Measurements from ENCODE around the gene COPZ2. TPM values are rescaled to one million over a fixed set of nuclear protein-coding genes. Genes with fewer than 3 reads are reported as not detected.
"Not testable (repeated sequence)": the region's sequence is repeated elsewhere in the genome, so short reads cannot be mapped to it uniquely, and the experiment has no call there.

COPZ2 gene
- polyA plus RNA-seq, 4 donors = 16.7 to 78.4 (median 21.5) TPM

- no peak for DNase-seq (ENCODE audit: low read depth in 4 of 4, low spot score in 3 of 4)
These were observed 46.5 kb downstream of the COPZ2 start for GRCh38 chr17:47990962-47991731.

GRCh38 chr17:47989700-47990099 is 47.9 kb downstream of the COPZ2 start:
- no peak for DNase-seq (ENCODE audit: low read depth in 4 of 4, low spot score in 3 of 4)

- DNase-seq (ENCODE audit: low read depth in 4 of 4, low spot score in 3 of 4) = no peak
These were observed 48.4 kb downstream of the COPZ2 start for GRCh38 chr17:47989159-47989558.

GRCh38 chr17:47988445-47988844 is 49.2 kb downstream of the COPZ2 start:
- DNase-seq (ENCODE audit: low read depth in 4 of 4, low spot score in 3 of 4) = not testable (repeated sequence)

- no peak for DNase-seq (ENCODE audit: low read depth in 4 of 4, low spot score in 3 of 4)
These were observed 50.3 kb downstream of the COPZ2 start for GRCh38 chr17:47987240-47987835.

GRCh38 chr17:47986520-47986919 is 51.1 kb downstream of the COPZ2 start:
- no peak for DNase-seq (ENCODE audit: low read depth in 4 of 4, low spot score in 3 of 4)

GRCh38 chr17:47983492-47984223 is 53.9 kb downstream of the COPZ2 start:
- no peak for DNase-seq (ENCODE audit: low read depth in 4 of 4, low spot score in 3 of 4)

GRCh38 chr17:47982645-47983390 is 54.8 kb downstream of the COPZ2 start:
- no peak for DNase-seq (ENCODE audit: low read depth in 4 of 4, low spot score in 3 of 4)

GRCh38 chr17:47982091-47982617 is 55.4 kb downstream of the COPZ2 start:
- DNase-seq (ENCODE audit: low read depth in 4 of 4, low spot score in 3 of 4) = no peak

- no peak for DNase-seq (ENCODE audit: low read depth in 4 of 4, low spot score in 3 of 4)
These were observed 56.1 kb downstream of the COPZ2 start for GRCh38 chr17:47981462-47981861.

- no peak for DNase-seq (ENCODE audit: low read depth in 4 of 4, low spot score in 3 of 4)
These were observed 57.1 kb downstream of the COPZ2 start for GRCh38 chr17:47980541-47980940.

- no peak for DNase-seq (ENCODE audit: low read depth in 4 of 4, low spot score in 3 of 4)
These were observed 59.3 kb downstream of the COPZ2 start for GRCh38 chr17:47978324-47978723.

Other genes starting within 250 kb of the COPZ2 start
- 10 to 100 TPM; 11.9 to 16.3 (median 12.3) TPM for gene OSBPL7, start 216.0 kb downstream of the COPZ2 start, polyA plus RNA-seq (ENCODE audit: insufficient read length in 4 of 4)
- gene MRPL10, start 206.3 kb downstream of the COPZ2 start, polyA plus RNA-seq (ENCODE audit: insufficient read length in 4 of 4) = 10 to 100 TPM; 36.6 to 56.8 (median 50.0) TPM
- 1 to 10 TPM in 3 of 4 donors, under 1 TPM in 1; 0.74 to 3.3 (median 2.6) TPM for gene LRRC46, start 206.1 kb downstream of the COPZ2 start, polyA plus RNA-seq (ENCODE audit: insufficient read length in 4 of 4)
- gene SCRN2, start 196.5 kb downstream of the COPZ2 start, polyA plus RNA-seq (ENCODE audit: insufficient read length in 4 of 4) = 10 to 100 TPM; 31.4 to 78.5 (median 39.5) TPM
- 1 to 10 TPM; 1.6 to 3.0 (median 2.5) TPM for gene SP6, start 186.6 kb downstream of the COPZ2 start, polyA plus RNA-seq (ENCODE audit: insufficient read length in 4 of 4)
- gene SP2, start 141.6 kb downstream of the COPZ2 start, polyA plus RNA-seq (ENCODE audit: insufficient read length in 4 of 4) = 10 to 100 TPM; 20.8 to 27.1 (median 23.4) TPM
- 10 to 100 TPM in 3 of 4 donors, 1 to 10 TPM in 1; 5.8 to 24.1 (median 20.6) TPM for gene PNPO, start 96.2 kb downstream of the COPZ2 start, polyA plus RNA-seq (ENCODE audit: insufficient read length in 4 of 4)
- gene PRR15L, start 79.9 kb downstream of the COPZ2 start, polyA plus RNA-seq (ENCODE audit: insufficient read length in 4 of 4) = 10 to 100 TPM in 3 of 4 donors, under 1 TPM in 1; 0.23 to 22.7 (median 18.2) TPM
- 100 to 1,000 TPM in 3 of 4 donors, 10 to 100 TPM in 1; 90.0 to 178 (median 147) TPM for gene CDK5RAP3, start 66.7 kb downstream of the COPZ2 start, polyA plus RNA-seq (ENCODE audit: insufficient read length in 4 of 4)
- 100 to 1,000 TPM; 194 to 248 (median 221) TPM for gene NFE2L1, start 10.6 kb upstream of the COPZ2 start, polyA plus RNA-seq (ENCODE audit: insufficient read length in 4 of 4)
- gene CBX1, start 63.7 kb upstream of the COPZ2 start, polyA plus RNA-seq (ENCODE audit: insufficient read length in 4 of 4) = 100 to 1,000 TPM; 170 to 204 (median 197) TPM
- 10 to 100 TPM; 12.5 to 17.4 (median 15.8) TPM for gene SNX11, start 70.0 kb upstream of the COPZ2 start, polyA plus RNA-seq (ENCODE audit: insufficient read length in 4 of 4)